WTC11 (cell line): ENCODE data around the gene SPANXN4. TPM values are rescaled to one million over a fixed set of nuclear protein-coding genes. Genes with fewer than 3 reads are reported as not detected.

Experiments
- ATAC-seq: fragments of 200-7000 bp; cut with Tn5 transposase; 2 replicates; pipeline ENCODE4 v1.10.0; 2021; ENCODE audit warnings: mild to moderate bottlenecking, moderate library complexity
- CTCF ChIA-PET: fragments of 300-600 bp; sonication (Branson Sonifier 250); formaldehyde crosslinking; loops from one replicate; lab custom pipeline; 2021; ENCODE audit warnings: antibody characterized with exemption; lab: Charles Lee
- POLR2A ChIA-PET: fragments of 350-600 bp; sonication (Branson Sonifier 250); formaldehyde crosslinking; loops from one replicate; lab custom pipeline; 2021; ENCODE audit warnings: antibody characterized with exemption; lab: Charles Lee
- DNase-seq: peaks from one replicate; pipeline ENCODE4 v3.0.0; 2021; ENCODE audit warnings: low spot score
- H3K27ac Mint-ChIP-seq: 2 replicates; pipeline ENCODE4 v1.8.0; 2021; ENCODE audit warnings: mixed read lengths
- H3K27me3 Mint-ChIP-seq: 2 replicates; pipeline ENCODE4 v1.8.0; 2021; ENCODE audit warnings: low read depth, mild to moderate bottlenecking, moderate library complexity, mixed read lengths
- H3K36me3 Mint-ChIP-seq: 2 replicates; pipeline ENCODE4 v1.8.0; 2021; ENCODE audit warnings: mixed read lengths
- H3K4me1 Mint-ChIP-seq: 2 replicates; pipeline ENCODE4 v1.8.0; 2022; ENCODE audit warnings: mixed read lengths
- H3K4me3 Mint-ChIP-seq: 2 replicates; pipeline ENCODE4 v1.8.0; 2021; ENCODE audit warnings: mild to moderate bottlenecking, moderate library complexity, mixed read lengths
- H3K9me3 Mint-ChIP-seq: 2 replicates; pipeline ENCODE4 v1.8.0; 2021; ENCODE audit warnings: mixed read lengths
- ESRRA ChIP-seq: sonication (generic); formaldehyde crosslinking; IDR thresholded peaks from 2 replicates; pipeline ENCODE4 v1.8.1; 2022; ENCODE audit warnings: mild to moderate bottlenecking, missing genetic modification reagents, borderline replicate concordance
- GABPB1 ChIP-seq: sonication (generic); formaldehyde crosslinking; IDR thresholded peaks from 2 replicates; pipeline ENCODE4 v1.8.1; 2023; ENCODE audit warnings: mild to moderate bottlenecking, missing genetic modification reagents
- GRHL2 ChIP-seq: fragments of 250-450 bp; sonication (Bioruptor Pico); IDR thresholded peaks from 2 replicates; pipeline ENCODE4 v1.8.0; 2022; ENCODE audit warnings: mild to moderate bottlenecking, moderate library complexity; ENCODE audit not compliant: insufficient replicate concordance, severe bottlenecking
- IRF1 ChIP-seq: sonication (generic); formaldehyde crosslinking; IDR thresholded peaks from 2 replicates; pipeline ENCODE4 v1.8.0; 2023; ENCODE audit warnings: missing genetic modification reagents
- NFYB ChIP-seq: sonication (generic); formaldehyde crosslinking; conservative IDR thresholded peaks from 2 replicates; pipeline ENCODE4 v1.8.0; 2022; ENCODE audit warnings: low read depth, missing genetic modification reagents
- PRDM15 ChIP-seq: sonication (generic); formaldehyde crosslinking; IDR thresholded peaks from 2 replicates; pipeline ENCODE4 v1.8.0; 2022; ENCODE audit warnings: missing genetic modification reagents
- RORB ChIP-seq: fragments of 250-450 bp; sonication (Bioruptor Pico); IDR thresholded peaks from 2 replicates; pipeline ENCODE4 v1.9.0; 2021; ENCODE audit warnings: mild to moderate bottlenecking
- USF1 ChIP-seq: sonication (generic); formaldehyde crosslinking; IDR thresholded peaks from 2 replicates; pipeline ENCODE4 v1.8.0; 2022; ENCODE audit warnings: mild to moderate bottlenecking, missing genetic modification reagents
- ZNF138 ChIP-seq: sonication (generic); formaldehyde crosslinking; conservative IDR thresholded peaks from 2 replicates; pipeline ENCODE4 v1.8.1; 2022; ENCODE audit warnings: mild to moderate bottlenecking, moderate library complexity, missing genetic modification reagents
- ZNF219 ChIP-seq: sonication (generic); formaldehyde crosslinking; IDR thresholded peaks from 2 replicates; pipeline ENCODE4 v1.8.0; 2023; ENCODE audit warnings: missing genetic modification reagents, mild to moderate bottlenecking, borderline replicate concordance
- ZNF232 ChIP-seq: sonication (generic); formaldehyde crosslinking; IDR thresholded peaks from 2 replicates; pipeline ENCODE4 v1.8.0; 2022; ENCODE audit warnings: mild to moderate bottlenecking, missing genetic modification reagents
- ZNF263 ChIP-seq: sonication (generic); formaldehyde crosslinking; IDR thresholded peaks from 2 replicates; pipeline ENCODE4 v1.8.1; 2022; ENCODE audit warnings: low read depth, mild to moderate bottlenecking, moderate library complexity, missing genetic modification reagents
- ZNF423 ChIP-seq: fragments of 250-450 bp; sonication (Bioruptor Pico); IDR thresholded peaks from 2 replicates; pipeline ENCODE4 v2.1.2; 2022; ENCODE audit warnings: mild to moderate bottlenecking, moderate library complexity
- ZNF532 ChIP-seq: fragments of 250-450 bp; sonication (Bioruptor Pico); IDR thresholded peaks from 2 replicates; pipeline ENCODE4 v1.9.0; 2021; ENCODE audit warnings: mild to moderate bottlenecking, borderline replicate concordance
- ZNF671 ChIP-seq: fragments of 250-450 bp; sonication (Bioruptor Pico); IDR thresholded peaks from 2 replicates; pipeline ENCODE4 v1.8.0; 2021; ENCODE audit warnings: mild to moderate bottlenecking
- total RNA-seq: library from RNA; stranded (reverse); gene quantifications from 3 replicates; pipeline ENCODE4 v1.2.3, GENCODE V29; 2021
- TF ChIP-seq, protein P1 (sequence below): sonication (generic); formaldehyde crosslinking; IDR thresholded peaks from 2 replicates; pipeline ENCODE4 v1.8.1; 2023; ENCODE audit warnings: mild to moderate bottlenecking, moderate library complexity, missing genetic modification reagents
- TF ChIP-seq, protein P2 (sequence below): sonication (generic); formaldehyde crosslinking; IDR thresholded peaks from 2 replicates; pipeline ENCODE4 v1.8.1; 2023; ENCODE audit warnings: mild to moderate bottlenecking, missing genetic modification reagents, borderline replicate concordance

The SPANXN4 gene
- total RNA-seq, 1 experiment from 2014 or later, result not detected

DNA sequence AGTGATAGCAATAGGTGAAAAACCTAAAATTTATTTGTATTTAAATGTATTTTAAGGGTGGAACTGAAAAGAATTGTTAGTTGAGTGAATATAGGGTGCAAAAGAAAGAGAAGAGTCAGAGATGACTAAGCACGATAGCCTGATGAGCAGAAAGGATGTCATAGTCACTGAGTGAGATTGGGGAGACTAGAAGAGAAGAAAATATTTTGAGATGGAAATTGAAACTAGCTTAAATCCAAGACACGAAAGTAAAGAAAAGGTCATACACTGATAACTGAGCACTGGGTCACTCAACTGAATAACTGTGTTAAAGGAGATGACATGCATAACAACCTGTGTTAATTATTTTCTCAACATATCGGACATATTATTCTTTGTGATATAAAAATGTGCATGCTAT is 55.5 kb downstream of the SPANXN4 start (continued):
- no peak for TF ChIP-seq ZNF532 (CRISPR knock-in tag)
- no peak for TF ChIP-seq ZNF138 (CRISPR knock-in tag)
- no peak for TF ChIP-seq ZNF263 (CRISPR knock-in tag)
- TF ChIP-seq, protein P1, sequence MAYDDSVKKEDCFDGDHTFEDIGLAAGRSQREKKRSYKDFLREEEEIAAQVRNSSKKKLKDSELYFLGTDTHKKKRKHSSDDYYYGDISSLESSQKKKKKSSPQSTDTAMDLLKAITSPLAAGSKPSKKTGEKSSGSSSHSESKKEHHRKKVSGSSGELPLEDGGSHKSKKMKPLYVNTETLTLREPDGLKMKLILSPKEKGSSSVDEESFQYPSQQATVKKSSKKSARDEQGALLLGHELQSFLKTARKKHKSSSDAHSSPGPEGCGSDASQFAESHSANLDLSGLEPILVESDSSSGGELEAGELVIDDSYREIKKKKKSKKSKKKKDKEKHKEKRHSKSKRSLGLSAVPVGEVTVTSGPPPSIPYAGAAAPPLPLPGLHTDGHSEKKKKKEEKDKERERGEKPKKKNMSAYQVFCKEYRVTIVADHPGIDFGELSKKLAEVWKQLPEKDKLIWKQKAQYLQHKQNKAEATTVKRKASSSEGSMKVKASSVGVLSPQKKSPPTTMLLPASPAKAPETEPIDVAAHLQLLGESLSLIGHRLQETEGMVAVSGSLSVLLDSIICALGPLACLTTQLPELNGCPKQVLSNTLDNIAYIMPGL, result no peak
- TF ChIP-seq PRDM15 (CRISPR knock-in tag), result no peak
- no peak for TF ChIP-seq ZNF671 (CRISPR knock-in tag)
- no peak for TF ChIP-seq GABPB1
- TF ChIP-seq NFYB (CRISPR knock-in tag), result no peak
- TF ChIP-seq, protein P2, sequence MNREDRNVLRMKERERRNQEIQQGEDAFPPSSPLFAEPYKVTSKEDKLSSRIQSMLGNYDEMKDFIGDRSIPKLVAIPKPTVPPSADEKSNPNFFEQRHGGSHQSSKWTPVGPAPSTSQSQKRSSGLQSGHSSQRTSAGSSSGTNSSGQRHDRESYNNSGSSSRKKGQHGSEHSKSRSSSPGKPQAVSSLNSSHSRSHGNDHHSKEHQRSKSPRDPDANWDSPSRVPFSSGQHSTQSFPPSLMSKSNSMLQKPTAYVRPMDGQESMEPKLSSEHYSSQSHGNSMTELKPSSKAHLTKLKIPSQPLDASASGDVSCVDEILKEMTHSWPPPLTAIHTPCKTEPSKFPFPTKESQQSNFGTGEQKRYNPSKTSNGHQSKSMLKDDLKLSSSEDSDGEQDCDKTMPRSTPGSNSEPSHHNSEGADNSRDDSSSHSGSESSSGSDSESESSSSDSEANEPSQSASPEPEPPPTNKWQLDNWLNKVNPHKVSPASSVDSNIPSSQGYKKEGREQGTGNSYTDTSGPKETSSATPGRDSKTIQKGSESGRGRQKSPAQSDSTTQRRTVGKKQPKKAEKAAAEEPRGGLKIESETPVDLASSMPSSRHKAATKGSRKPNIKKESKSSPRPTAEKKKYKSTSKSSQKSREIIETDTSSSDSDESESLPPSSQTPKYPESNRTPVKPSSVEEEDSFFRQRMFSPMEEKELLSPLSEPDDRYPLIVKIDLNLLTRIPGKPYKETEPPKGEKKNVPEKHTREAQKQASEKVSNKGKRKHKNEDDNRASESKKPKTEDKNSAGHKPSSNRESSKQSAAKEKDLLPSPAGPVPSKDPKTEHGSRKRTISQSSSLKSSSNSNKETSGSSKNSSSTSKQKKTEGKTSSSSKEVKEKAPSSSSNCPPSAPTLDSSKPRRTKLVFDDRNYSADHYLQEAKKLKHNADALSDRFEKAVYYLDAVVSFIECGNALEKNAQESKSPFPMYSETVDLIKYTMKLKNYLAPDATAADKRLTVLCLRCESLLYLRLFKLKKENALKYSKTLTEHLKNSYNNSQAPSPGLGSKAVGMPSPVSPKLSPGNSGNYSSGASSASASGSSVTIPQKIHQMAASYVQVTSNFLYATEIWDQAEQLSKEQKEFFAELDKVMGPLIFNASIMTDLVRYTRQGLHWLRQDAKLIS (CRISPR knock-in tag), result no peak
- TF ChIP-seq, all 79 proteins: peak for 0

GRCh38 chrX:143082537-143082936 is 56.8 kb downstream of the SPANXN4 start:
- no peaks in the 10 kb centered on the region; the same call in 1 of the 2 replicates for H3K27me3 Mint-ChIP-seq
- H3K27ac Mint-ChIP-seq, result no peak overlapping the region
- ChIA-PET CTCF (no interaction called here), POLR2A (no interaction called here)
- peaks cover 51% of the 10 kb centered on the region for H3K9me3 Mint-ChIP-seq
- no peak overlapping the region for H3K4me3 Mint-ChIP-seq
- no peaks in the 10 kb centered on the region for H3K4me1 Mint-ChIP-seq
- H3K36me3 Mint-ChIP-seq, result peaks cover 16% of the 10 kb centered on the region
- no peak for DNase-seq
- ATAC-seq, result no peak
- TF ChIP-seq ZNF232 (no peak), RORB (CRISPR knock-in tag) (no peak), ZNF219 (CRISPR knock-in tag) (no peak), ESRRA (CRISPR knock-in tag) (no peak), USF1 (no peak), ZNF423 (CRISPR knock-in tag) (no peak), GRHL2 (CRISPR knock-in tag) (no peak), IRF1 (CRISPR knock-in tag) (no peak), ZNF532 (CRISPR knock-in tag) (no peak)
